NCI-H146 (cell line): ENCODE results near the gene PPP1R14C.

Source experiments
- DNase-seq: peaks from one replicate; lab custom pipeline; 2025; lab: John Stamatoyannopoulos, UW

The PPP1R14C gene

DNA sequence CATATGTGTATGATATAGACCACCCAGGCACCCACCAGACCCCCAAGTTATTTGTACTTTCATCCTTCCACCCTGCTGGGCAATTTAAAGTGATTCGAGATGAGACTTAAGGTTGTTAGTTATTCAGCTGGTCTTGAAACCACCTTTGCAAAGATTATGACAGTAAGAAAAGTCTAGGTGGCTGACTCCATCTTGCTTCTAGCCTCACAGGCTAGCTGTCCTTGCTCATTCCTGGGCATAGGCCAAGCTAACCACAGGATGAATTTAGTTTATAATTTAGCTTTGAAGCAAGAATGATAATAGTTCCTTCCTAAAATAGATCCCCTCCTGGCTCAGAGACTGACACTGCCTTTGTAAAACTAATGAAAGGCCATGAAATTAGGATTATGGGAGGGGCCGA lies 154.0 kb downstream of the PPP1R14C start:
- no peak for DNase-seq

DNA sequence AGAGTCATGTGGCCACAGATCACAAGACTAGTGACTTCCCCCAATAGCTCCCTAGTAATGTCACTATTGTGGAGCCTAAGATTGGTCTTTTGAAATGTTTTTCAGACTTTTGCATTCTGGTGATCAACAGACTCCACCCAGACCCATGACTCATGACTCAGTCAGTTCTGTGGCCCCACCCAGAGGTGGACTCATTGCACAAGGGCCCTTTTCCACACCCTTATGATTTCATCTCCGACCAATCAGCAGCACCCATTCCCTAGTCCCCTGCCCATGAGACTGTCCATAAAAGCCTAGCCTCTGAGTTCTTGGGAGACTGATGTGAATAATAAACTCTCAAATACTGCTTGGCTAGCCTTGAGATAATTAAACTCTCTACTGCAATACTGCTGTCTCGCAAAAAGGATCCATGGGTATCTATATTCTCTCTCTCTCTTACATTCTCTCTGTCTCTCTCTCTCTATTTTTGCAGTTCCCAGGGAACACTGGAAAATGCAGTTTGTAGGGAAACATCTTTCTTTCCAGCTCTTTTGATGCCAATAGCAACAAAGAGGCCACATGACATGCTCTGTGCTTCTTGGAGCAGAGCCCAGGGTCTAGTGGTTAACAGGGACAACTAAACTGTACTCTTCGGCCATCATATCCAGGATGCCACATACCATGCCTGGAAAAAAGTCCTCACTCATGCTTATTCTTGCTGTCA lies 154.6 kb downstream of the PPP1R14C start:
- no peak for DNase-seq

DNA sequence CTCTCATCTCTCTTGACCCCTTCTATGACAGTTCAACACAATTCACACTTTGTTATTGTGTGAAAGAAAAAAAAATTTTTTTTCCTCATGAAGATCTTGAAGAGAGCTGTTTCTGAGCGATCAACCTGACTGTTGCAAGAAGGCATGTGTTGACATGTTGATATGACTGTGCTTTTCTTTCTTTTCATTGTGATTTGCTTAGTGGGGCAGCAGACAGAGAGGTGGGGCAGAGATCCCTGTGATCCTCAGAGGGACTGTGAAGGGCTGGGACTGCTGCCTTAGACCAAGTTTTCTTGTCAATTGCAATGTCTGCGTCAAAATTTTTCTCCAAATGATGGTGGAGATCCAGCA lies 155.2 kb downstream of the PPP1R14C start:
- no peak for DNase-seq

DNA sequence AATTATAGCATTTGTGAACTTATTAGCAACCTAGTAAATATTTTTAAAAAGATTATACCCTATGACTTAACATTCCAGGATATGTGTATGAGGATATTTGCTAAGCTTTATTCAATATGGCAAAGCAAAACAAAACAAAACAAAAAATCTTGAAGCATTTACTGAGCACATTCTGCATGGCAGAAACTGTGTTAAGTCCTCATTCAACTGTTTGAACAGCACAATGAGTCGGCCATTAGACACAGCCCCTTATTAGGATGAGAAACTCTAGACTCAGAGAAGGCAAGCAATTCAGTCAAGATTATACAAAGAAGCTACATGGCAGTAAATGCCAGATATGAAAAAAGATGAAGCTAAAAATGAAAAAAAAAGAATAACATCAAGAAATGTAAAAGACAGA lies 155.8 kb downstream of the PPP1R14C start:
- no peak for DNase-seq
